GM12878 (cell line): ENCODE measurements around the gene ATG101. TPM values are rescaled to one million over a fixed set of nuclear protein-coding genes. Genes with fewer than 3 reads are reported as not detected.

Experiments used
- ATF7 ChIP-seq: fragments of 450-650 bp; IDR thresholded peaks from 2 replicates; pipeline ENCODE4 v1.6.1; 2016; ENCODE audit warnings: low read depth, mild to moderate bottlenecking
- CHD2 ChIP-seq: IDR thresholded peaks from 2 replicates; pipeline ENCODE4 v1.6.1; 2011; ENCODE audit warnings: low read depth, low read length, improper control_type of control experiment, borderline replicate concordance
- HDAC6 ChIP-seq: fragments of 200-600 bp; sonication (generic); IDR thresholded peaks from one replicate; pipeline ENCODE4 v1.8.0; 2017; ENCODE audit warnings: antibody characterized with exemption; ENCODE audit not compliant: unreplicated experiment
- KAT2A ChIP-seq: conservative IDR thresholded peaks from 2 replicates; pipeline ENCODE4 v1.6.1; 2011; ENCODE audit warnings: low read depth, low read length; ENCODE audit not compliant: control insufficient read depth
- MTA2 ChIP-seq: fragments of 450-650 bp; IDR thresholded peaks from 2 replicates; pipeline ENCODE4 v1.6.1; 2016; ENCODE audit warnings: low read depth, mild to moderate bottlenecking, moderate library complexity
- ZBTB40 ChIP-seq: fragments of 450-650 bp; IDR thresholded peaks from 2 replicates; pipeline ENCODE4 v1.6.1; 2016; ENCODE audit warnings: mild to moderate bottlenecking, moderate library complexity, borderline replicate concordance
- ZNF384 ChIP-seq: IDR thresholded peaks from 2 replicates; pipeline ENCODE4 v1.6.1; 2012; ENCODE audit warnings: low read depth, mild to moderate bottlenecking, low read length, improper control_type of control experiment, borderline replicate concordance
- polyA plus RNA-seq, 11 experiments: library from polyadenylated mRNA; depleted of rRNA in 4 of 11; unstranded in 6 of 11; stranded (reverse) in 5 of 11; fragments of >200 nt; fragmentation: Nextera tagmentation in 4 of 11; fragmentation: Illumina TruSeq in 1 of 11; extraction: Ambion mirVana in 4 of 11; extraction: Trizol in 1 of 11; gene quantifications; 1 replicate in 1 of 11; 2 replicates in 10 of 11; pipeline versions ENCODE4 v1.2.1 to v1.2.3, GENCODE V29; 2011 to 2016; ENCODE audit warnings: inconsistent platforms in 2 of 11, missing spikeins in 2 of 11, low read depth in 1 of 11
- total RNA-seq, 4 experiments: library from RNA; depleted of rRNA in 3 of 4; stranded (reverse); fragments of >200 nt in 3 of 4; fragmentation: Illumina TruSeq in 1 of 4; extraction: Trizol in 1 of 4; gene quantifications; 2 replicates each; pipeline versions ENCODE4 v1.2.1 to v1.2.3, GENCODE V29; 2013 to 2021

ATG101 gene
- total and polyA plus RNA-seq, 10 of the 15 experiments (the other 5 are each of a cell fraction or from before 2014, with no cell fraction given), result 2.7 to 49.8 (median 35.3) TPM

DNA sequence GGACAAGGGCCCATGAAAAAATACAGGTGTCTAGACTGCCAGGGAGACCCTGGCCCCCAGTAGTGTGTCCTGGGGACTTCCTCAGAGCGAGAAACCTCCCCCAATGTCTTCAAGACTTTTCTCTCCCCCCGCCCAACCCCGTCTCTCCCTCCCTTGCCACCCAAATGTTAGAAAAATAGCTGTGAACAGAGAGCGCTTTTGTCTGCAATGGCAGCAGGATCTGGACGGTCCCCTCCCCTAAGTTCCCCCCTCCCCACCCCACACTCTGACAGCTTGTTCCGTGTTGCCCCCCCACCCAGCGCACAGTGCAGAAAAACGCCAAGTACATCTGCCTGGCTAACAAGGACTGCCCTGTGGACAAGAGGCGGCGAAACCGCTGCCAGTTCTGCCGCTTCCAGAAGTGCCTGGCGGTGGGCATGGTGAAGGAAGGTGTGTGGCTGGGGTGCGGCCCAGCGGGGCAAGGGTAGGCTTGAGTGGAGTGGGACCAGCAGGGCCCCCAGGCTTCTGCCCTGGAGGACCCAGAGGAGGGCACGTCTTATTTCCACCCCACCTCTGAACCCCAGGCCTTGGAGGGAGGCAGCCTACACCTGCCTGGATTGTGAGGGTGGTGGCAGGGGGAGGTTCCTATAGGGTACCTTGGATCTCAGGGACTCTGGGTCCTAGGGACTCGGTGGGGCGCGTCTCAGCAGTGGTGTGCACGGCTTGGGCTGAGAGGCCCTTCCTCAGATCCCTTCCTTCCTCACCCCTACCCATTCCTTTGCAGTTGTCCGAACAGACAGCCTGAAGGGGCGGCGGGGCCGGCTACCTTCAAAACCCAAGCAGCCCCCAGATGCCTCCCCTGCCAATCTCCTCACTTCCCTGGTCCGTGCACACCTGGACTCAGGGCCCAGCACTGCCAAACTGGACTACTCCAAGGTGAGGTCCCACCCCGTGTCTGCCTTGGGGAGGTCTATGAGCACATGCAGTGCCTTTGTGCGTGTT, 13.8 kb upstream of the ATG101 start (continued):
- no peak for TF ChIP-seq ZBTB40
- no peak for TF ChIP-seq CHD2
- TF ChIP-seq HDAC6, result no peak
- no peak for TF ChIP-seq ATF7
- no peak for TF ChIP-seq KAT2A
- no peak for TF ChIP-seq ZNF384
- no peak for TF ChIP-seq MTA2
